GM12872 (cell line): ENCODE measurements around the gene RAET1G.

Experiments
- CTCF ChIP-seq: IDR thresholded peaks from 3 replicates; pipeline ENCODE4 v1.5.1; 2011; ENCODE audit warnings: low read depth, mild to moderate bottlenecking, low read length, moderate library complexity; ENCODE audit not compliant: insufficient read depth

Gene RAET1G

GRCh38 chr6:149938571-149939355, 15.8 kb upstream of the RAET1G start:
- no peak for TF ChIP-seq CTCF

- no peak for TF ChIP-seq CTCF
Measured at GRCh38 chr6:149936743-149937142, 13.8 kb upstream of the RAET1G start.

GRCh38 chr6:149935668-149936067, 12.7 kb upstream of the RAET1G start:
- TF ChIP-seq CTCF, result no peak

GRCh38 chr6:149935246-149935645, 12.3 kb upstream of the RAET1G start:
- no peak for TF ChIP-seq CTCF

- TF ChIP-seq CTCF, result peak; percentile 63
Measured at GRCh38 chr6:149934249-149935156, 11.6 kb upstream of the RAET1G start.

GRCh38 chr6:149933461-149933860, 10.5 kb upstream of the RAET1G start:
- TF ChIP-seq CTCF, result no peak

- no peak for TF ChIP-seq CTCF
Measured at GRCh38 chr6:149933036-149933435, 10.1 kb upstream of the RAET1G start.
